ENCODE results near the gene ZNF532. TPM values are rescaled to one million over a fixed set of nuclear protein-coding genes. Genes with fewer than 3 reads are reported as not detected.

ZNF532 gene
- total RNA-seq, 4 donors from 2014 or later: 80.2 to 111 (median 109) TPM

DNA sequence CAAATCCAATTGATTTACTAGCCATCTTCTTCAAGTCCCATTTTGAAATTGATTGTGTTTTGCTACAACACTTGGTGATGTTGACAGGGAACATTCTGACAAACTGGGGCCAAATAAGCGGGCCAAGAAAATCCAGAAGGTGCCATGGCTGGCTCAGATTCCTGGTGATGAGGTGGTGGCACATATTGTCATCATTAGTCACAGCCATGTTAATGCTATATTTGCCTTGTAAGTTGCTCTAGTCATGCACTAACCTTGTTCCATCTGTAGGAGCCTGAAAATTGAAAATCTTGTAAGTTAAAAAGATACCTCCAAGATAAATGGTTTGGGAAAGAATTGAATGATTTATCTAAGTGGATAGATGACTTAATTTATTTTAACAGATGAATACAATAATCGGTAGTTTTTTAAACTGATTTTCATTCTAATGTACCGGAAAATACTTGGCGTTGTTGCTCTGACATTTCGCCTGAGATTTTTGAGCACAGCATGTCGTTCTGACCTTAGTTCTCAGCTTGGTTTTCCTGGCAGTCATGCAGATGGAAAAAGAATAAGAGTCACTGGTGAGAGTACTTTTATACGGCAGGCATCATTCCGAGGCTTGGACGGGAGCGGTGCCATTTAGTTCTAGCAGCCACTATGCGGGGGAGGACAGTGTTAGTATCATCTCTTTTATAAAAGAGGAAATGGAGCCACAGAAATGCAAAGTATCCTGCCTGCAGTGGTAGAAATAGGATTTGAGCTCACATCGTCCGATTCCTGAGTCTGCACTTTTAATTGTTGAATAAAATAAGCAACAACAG is 133.9 kb downstream of the ZNF532 start:
- 62 to 72% methylated on average over 13 of the region's 13 CpGs for WGBS, 2 donors
- no peak overlapping the region for H3K4me3 ChIP-seq (replicated peaks in 1 of 3)
- peak overlapping the region; percentile 12 to 61 (median 57) for H3K27ac ChIP-seq
- intact Hi-C loops (cut with DNase I): loop anchor here (10.0 kb wide), 1 partner anchor 214 kb away; no protein-coding TSS in a partner anchor
- TF ChIP-seq, protein P1, sequence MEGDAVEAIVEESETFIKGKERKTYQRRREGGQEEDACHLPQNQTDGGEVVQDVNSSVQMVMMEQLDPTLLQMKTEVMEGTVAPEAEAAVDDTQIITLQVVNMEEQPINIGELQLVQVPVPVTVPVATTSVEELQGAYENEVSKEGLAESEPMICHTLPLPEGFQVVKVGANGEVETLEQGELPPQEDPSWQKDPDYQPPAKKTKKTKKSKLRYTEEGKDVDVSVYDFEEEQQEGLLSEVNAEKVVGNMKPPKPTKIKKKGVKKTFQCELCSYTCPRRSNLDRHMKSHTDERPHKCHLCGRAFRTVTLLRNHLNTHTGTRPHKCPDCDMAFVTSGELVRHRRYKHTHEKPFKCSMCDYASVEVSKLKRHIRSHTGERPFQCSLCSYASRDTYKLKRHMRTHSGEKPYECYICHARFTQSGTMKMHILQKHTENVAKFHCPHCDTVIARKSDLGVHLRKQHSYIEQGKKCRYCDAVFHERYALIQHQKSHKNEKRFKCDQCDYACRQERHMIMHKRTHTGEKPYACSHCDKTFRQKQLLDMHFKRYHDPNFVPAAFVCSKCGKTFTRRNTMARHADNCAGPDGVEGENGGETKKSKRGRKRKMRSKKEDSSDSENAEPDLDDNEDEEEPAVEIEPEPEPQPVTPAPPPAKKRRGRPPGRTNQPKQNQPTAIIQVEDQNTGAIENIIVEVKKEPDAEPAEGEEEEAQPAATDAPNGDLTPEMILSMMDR (IDR thresholded peaks at IDR 0.05): no peak
- no peak for TF ChIP-seq POLR2A (IDR thresholded peaks at IDR 0.05)
- no peaks in the 10 kb centered on the region for H3K36me3 ChIP-seq
- peaks cover 3 to 18% of the 10 kb centered on the region in 2 donors for H3K4me1 ChIP-seq
- H3K9me3 ChIP-seq: no peaks in the 10 kb centered on the region
- peak in 1 of 2 donors; percentile 27 for DNase-seq
- H3K27me3 ChIP-seq: no peaks in the 10 kb centered on the region

DNA sequence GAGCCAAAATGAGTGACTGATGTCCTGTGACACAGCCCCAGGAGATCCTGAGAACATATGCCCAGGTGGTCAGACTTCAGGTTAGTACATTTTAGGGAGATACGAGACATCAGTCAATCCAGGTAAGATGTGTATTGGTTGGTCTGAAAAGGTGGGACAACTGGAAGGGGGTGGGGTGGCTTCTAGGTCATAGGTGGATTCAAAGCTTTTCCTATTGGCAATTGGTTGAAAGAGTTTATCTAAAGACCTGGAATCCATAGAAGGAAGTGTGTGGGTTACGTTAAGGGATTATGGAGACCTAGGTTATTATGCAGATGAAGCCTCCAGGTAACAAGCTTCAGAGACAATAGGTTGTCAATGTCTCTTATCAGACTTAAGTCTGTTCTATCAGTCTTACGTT is 136.5 kb downstream of the ZNF532 start:
- WGBS, 2 donors: 97 to 98% methylated on average over 3 of the region's 3 CpGs
- Histone ChIP-seq H3K36me3 (no peaks in the 10 kb centered on the region), H3K4me1 (peaks cover 0 to 14% of the 10 kb centered on the region in 2 donors), H3K27ac (no peak overlapping the region), H3K9me3 (no peaks in the 10 kb centered on the region), H3K27me3 (no peaks in the 10 kb centered on the region), H3K4me3 (replicated peaks in 1 of 3) (no peak overlapping the region)
- intact Hi-C loops (cut with DNase I): loop anchor here (10.0 kb wide), 1 partner anchor 54 kb away; no protein-coding TSS in a partner anchor
- DNase-seq: no peak
- TF ChIP-seq, protein P1 (IDR thresholded peaks at IDR 0.05): no peak
- no peak for TF ChIP-seq POLR2A (IDR thresholded peaks at IDR 0.05)

DNA sequence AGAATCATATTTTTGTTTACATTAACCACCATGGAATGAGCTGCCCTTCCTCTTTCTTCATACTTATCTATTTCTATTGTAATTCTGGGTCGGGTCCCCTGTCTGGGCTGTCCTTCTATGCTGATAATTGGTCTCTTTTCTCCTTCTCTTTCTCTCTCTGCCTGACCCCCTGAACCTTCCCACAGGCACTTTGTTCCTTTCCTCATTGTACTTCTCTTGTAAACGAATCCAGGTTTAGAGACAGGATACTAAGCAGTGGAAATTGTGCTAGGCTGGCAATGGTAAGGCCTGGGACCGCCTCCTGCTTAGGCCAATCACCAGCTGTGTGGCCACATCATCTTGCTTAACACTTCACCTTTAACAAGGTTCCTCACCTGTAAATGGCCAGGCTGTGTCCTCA is 137.0 kb downstream of the ZNF532 start:
- no peaks in the 10 kb centered on the region for H3K27me3 ChIP-seq
- H3K4me3 ChIP-seq (replicated peaks in 1 of 3): no peak overlapping the region
- no peaks in the 10 kb centered on the region for H3K36me3 ChIP-seq
- no peak for TF ChIP-seq POLR2A (IDR thresholded peaks at IDR 0.05)
- TF ChIP-seq, protein P1 (IDR thresholded peaks at IDR 0.05): no peak
- no peak overlapping the region for H3K27ac ChIP-seq
- no peaks in the 10 kb centered on the region for H3K9me3 ChIP-seq
- intact Hi-C loops (cut with DNase I): loop anchor here (10.0 kb wide), 1 partner anchor 53 kb away; no protein-coding TSS in a partner anchor
- no peak for DNase-seq
- 71 to 77% methylated on average over 3 of the region's 3 CpGs for WGBS, 2 donors
- peaks cover 0 to 14% of the 10 kb centered on the region in 2 donors for H3K4me1 ChIP-seq

- TF ChIP-seq, protein P1 (IDR thresholded peaks at IDR 0.05): no peak
- TF ChIP-seq POLR2A (IDR thresholded peaks at IDR 0.05): no peak
- 87 to 92% methylated on average over 7 of the region's 7 CpGs for WGBS, 2 donors
- Histone ChIP-seq H3K9me3 (no peaks in the 10 kb centered on the region), H3K27ac (no peak overlapping the region), H3K4me1 (peaks cover 0 to 10% of the 10 kb centered on the region in 2 donors), H3K4me3 (replicated peaks in 1 of 3) (no peak overlapping the region), H3K27me3 (no peaks in the 10 kb centered on the region), H3K36me3 (no peaks in the 10 kb centered on the region)
- no peak for DNase-seq
- intact Hi-C loops (cut with DNase I): loop anchor here (10.0 kb wide), 1 partner anchor 52 kb away; no protein-coding TSS in a partner anchor
Measured at GRCh38 chr18:59002974-59003594, 138.4 kb downstream of the ZNF532 start.
